Mesendoderm (in vitro differentiated cells): Measurements from ENCODE around the gene TEAD1.

Experiments
- DNase-seq: peaks from one replicate; pipeline ENCODE4 v3.0.0; 2013
- H2AK5ac ChIP-seq: 2 replicates; pipeline ENCODE4 v1.6.1; 2013; ENCODE audit warnings: low read length, inconsistent platforms
- H2BK120ac ChIP-seq: 2 replicates; pipeline ENCODE4 v1.6.1; 2013; ENCODE audit warnings: low read depth, mild to moderate bottlenecking, low read length, moderate library complexity, mixed read lengths
- H2BK15ac ChIP-seq: replicated peaks from 2 replicates; pipeline ENCODE4 v1.6.1; 2013; ENCODE audit warnings: low read depth, mild to moderate bottlenecking, moderate library complexity
- H2BK5ac ChIP-seq: 2 replicates; pipeline ENCODE4 v1.6.1; 2013; ENCODE audit warnings: low read length, inconsistent platforms
- H3K18ac ChIP-seq: 2 replicates; pipeline ENCODE4 v1.6.1; 2013; ENCODE audit warnings: mild to moderate bottlenecking, low read length, mixed read lengths
- H3K23ac ChIP-seq: one replicate; pipeline ENCODE4 v1.6.1; 2013; ENCODE audit warnings: low read length
- H3K27ac ChIP-seq: 2 replicates; pipeline ENCODE4 v1.5.1; 2013; ENCODE audit warnings: low read depth, mild to moderate bottlenecking, inconsistent platforms, low read length, moderate library complexity
- H3K27me3 ChIP-seq: 2 replicates; pipeline ENCODE4 v1.6.1; 2013; ENCODE audit warnings: low read length, control low read depth, mild to moderate bottlenecking, inconsistent platforms; ENCODE audit not compliant: insufficient read depth, poor library complexity
- H3K36me3 ChIP-seq: 2 replicates; pipeline ENCODE4 v1.6.1; 2013; ENCODE audit warnings: low read length, inconsistent platforms; ENCODE audit not compliant: control insufficient read depth, insufficient read depth
- H3K4ac ChIP-seq: one replicate; pipeline ENCODE4 v1.6.1; 2013; ENCODE audit warnings: low read depth, mild to moderate bottlenecking, low read length, moderate library complexity
- H3K4me1 ChIP-seq: 2 replicates; pipeline ENCODE4 v1.6.1; 2013; ENCODE audit warnings: low read depth, low read length, inconsistent platforms; ENCODE audit not compliant: control insufficient read depth
- H3K4me2 ChIP-seq: 2 replicates; pipeline ENCODE4 v1.6.1; 2013; ENCODE audit warnings: low read length
- H3K4me3 ChIP-seq: 2 replicates; pipeline ENCODE4 v1.5.1; 2013; ENCODE audit warnings: mild to moderate bottlenecking, low read length
- H3K56ac ChIP-seq: one replicate; pipeline ENCODE4 v1.6.1; 2013; ENCODE audit warnings: low read length
- H3K79me1 ChIP-seq: 2 replicates; pipeline ENCODE4 v1.6.1; 2013; ENCODE audit warnings: low read length, inconsistent platforms
- H3K79me2 ChIP-seq: 2 replicates; pipeline ENCODE4 v1.6.1; 2013; ENCODE audit warnings: mild to moderate bottlenecking, low read length; ENCODE audit not compliant: control insufficient read depth, insufficient read depth
- H3K9ac ChIP-seq: 2 replicates; pipeline ENCODE4 v1.6.1; 2013; ENCODE audit warnings: low read length, inconsistent platforms
- H4K5ac ChIP-seq: one replicate; pipeline ENCODE4 v1.6.1; 2013; ENCODE audit warnings: low read length
- H4K8ac ChIP-seq: one replicate; pipeline ENCODE4 v1.6.1; 2013; ENCODE audit warnings: low read depth, mild to moderate bottlenecking, control low read depth, low read length, moderate library complexity
- WGBS: extraction: QIAGEN DNeasy Blood & Tissue Kit; methylation state at CpG from one replicate; pipeline ENCODE4 v1.1.7; 2013; ENCODE audit warnings: low lambda C conversion rate, missing lambda C conversion rate; ENCODE audit not compliant: insufficient coverage; ENCODE audit errors: extremely low coverage; 5-methylcytosine and 5-hydroxymethylcytosine counted together

Gene TEAD1

GRCh38 chr11:12695221-12695794, 21.1 kb downstream of the TEAD1 start:
- Histone ChIP-seq H3K4ac (no peak overlapping the region), H3K79me1 (peaks cover 13% of the 10 kb centered on the region), H4K8ac (no peak overlapping the region), H3K27me3 (no peaks in the 10 kb centered on the region), H3K27ac (no peak overlapping the region), H3K36me3 (no peaks in the 10 kb centered on the region), H2BK5ac (no peak overlapping the region), H4K5ac (no peak overlapping the region), H3K4me3 (no peak overlapping the region), H3K4me1 (peaks cover 42% of the 10 kb centered on the region), H3K23ac (no peak overlapping the region), H3K18ac (no peak overlapping the region), H2AK5ac (no peak overlapping the region), H3K56ac (no peak overlapping the region), H2BK15ac (no peak overlapping the region), H3K9ac (no peak overlapping the region), H3K79me2 (peaks cover 85% of the 10 kb centered on the region), H3K4me2 (no peak overlapping the region), H2BK120ac (no peak overlapping the region)
- DNase-seq: no peak
- WGBS: no CpG with 5 or more reads among the region's 2 CpGs

- no CpG with 5 or more reads among the region's 3 CpGs for WGBS
These were observed 21.7 kb downstream of the TEAD1 start for GRCh38 chr11:12695873-12696272.

DNA sequence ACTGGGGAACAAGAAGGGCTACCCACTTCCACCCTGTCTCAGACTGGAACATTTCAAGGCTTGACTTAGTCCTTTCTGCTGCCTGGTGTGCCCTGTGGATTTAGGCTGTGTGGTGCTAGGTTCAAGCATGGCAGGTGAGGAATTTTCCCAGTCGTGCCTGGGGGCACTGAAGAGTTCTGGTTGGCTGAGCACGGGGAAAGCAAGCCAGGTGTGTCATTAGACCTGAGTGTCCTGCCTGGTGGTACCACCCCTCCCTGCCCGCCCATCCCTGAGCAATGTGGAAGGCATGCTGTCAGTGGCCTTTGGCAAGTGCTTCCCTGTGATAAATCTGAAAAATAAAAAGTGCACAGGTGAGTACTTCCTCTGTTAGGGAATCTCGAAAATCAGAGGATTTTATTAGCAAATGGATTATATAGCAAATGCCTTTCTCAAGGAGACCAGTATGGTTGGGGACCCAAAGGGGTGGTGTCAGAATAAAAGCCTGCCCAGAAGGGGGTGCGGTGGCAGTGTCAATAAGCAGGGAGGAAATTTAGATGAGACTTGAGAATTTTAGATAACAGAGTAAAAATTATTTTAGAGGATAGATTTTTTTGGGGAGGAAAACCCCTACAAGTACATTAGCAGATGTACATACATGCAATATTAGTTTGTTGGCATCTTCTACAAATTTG, 22.8 kb downstream of the TEAD1 start:
- WGBS: no CpG with 5 or more reads among the region's 5 CpGs
- no peak overlapping the region for H4K8ac ChIP-seq
- peak overlapping the region; percentile 29 for H3K56ac ChIP-seq

More at GRCh38 chr11:12695873-12696272, 21.7 kb downstream of the TEAD1 start:
- Histone ChIP-seq H3K4me2 (no peak overlapping the region), H3K36me3 (no peaks in the 10 kb centered on the region), H4K5ac (no peak overlapping the region), H3K27ac (no peak overlapping the region), H3K4ac (no peak overlapping the region), H3K79me1 (peaks cover 13% of the 10 kb centered on the region), H3K4me3 (no peak overlapping the region), H3K23ac (no peak overlapping the region), H3K4me1 (peaks cover 39% of the 10 kb centered on the region), H4K8ac (no peak overlapping the region), H2BK120ac (no peak overlapping the region), H3K27me3 (no peaks in the 10 kb centered on the region), H3K18ac (no peak overlapping the region), H3K56ac (no peak overlapping the region), H2BK5ac (no peak overlapping the region), H2AK5ac (no peak overlapping the region), H3K79me2 (peaks cover 83% of the 10 kb centered on the region), H2BK15ac (no peak overlapping the region), H3K9ac (no peak overlapping the region)
- DNase-seq: no peak

DNA sequence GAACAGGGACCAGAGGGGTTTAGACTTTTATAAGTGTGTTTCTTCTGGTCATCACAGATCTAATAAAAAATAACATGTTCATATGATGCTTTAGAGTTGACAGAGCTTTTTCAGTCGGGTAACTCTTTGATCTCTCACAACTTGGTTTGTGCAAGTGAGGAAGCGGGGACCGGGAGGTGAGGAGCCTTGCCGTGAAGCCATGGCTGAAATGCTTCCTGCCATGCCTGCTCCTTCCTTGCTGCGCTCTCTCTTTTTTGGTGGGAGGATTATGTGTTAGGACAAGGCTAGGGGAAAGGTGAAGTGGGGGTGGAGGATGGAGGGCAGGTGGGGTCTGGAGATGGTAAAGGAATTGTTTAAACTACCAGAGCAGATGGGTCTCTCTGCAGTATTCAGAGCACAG, 23.8 kb downstream of the TEAD1 start:
- no peak overlapping the region for H3K4ac ChIP-seq
- no peak overlapping the region for H3K27ac ChIP-seq
- no peak overlapping the region for H2BK15ac ChIP-seq
- H3K79me2 ChIP-seq: peaks cover 82% of the 10 kb centered on the region
- no peaks in the 10 kb centered on the region for H3K36me3 ChIP-seq
- H3K79me1 ChIP-seq: peaks cover 17% of the 10 kb centered on the region
- peak; percentile 63 for DNase-seq
- H2BK120ac ChIP-seq: no peak overlapping the region
- H3K9ac ChIP-seq: no peak overlapping the region
- H2BK5ac ChIP-seq: no peak overlapping the region
- H2AK5ac ChIP-seq: no peak overlapping the region
- no CpG with 5 or more reads among the region's 5 CpGs for WGBS
- H4K5ac ChIP-seq: no peak overlapping the region
- peak overlapping the region; percentile 74 for H3K56ac ChIP-seq
- peaks cover 25% of the 10 kb centered on the region for H3K4me1 ChIP-seq
- no peaks in the 10 kb centered on the region for H3K27me3 ChIP-seq
- H3K18ac ChIP-seq: no peak overlapping the region
- no peak overlapping the region for H3K23ac ChIP-seq
- no peak overlapping the region for H3K4me3 ChIP-seq
- H4K8ac ChIP-seq: no peak overlapping the region
- no peak overlapping the region for H3K4me2 ChIP-seq

More for the DNA sequence above, 22.8 kb downstream of the TEAD1 start:
- Histone ChIP-seq H2AK5ac (no peak overlapping the region), H3K9ac (no peak overlapping the region), H4K5ac (no peak overlapping the region), H3K79me1 (peaks cover 10% of the 10 kb centered on the region), H3K36me3 (no peaks in the 10 kb centered on the region), H3K4ac (no peak overlapping the region), H3K4me2 (no peak overlapping the region), H3K23ac (no peak overlapping the region), H2BK15ac (no peak overlapping the region), H3K18ac (no peak overlapping the region), H2BK5ac (no peak overlapping the region), H3K4me3 (no peak overlapping the region), H3K4me1 (peaks cover 33% of the 10 kb centered on the region), H3K27me3 (no peaks in the 10 kb centered on the region), H2BK120ac (no peak overlapping the region), H3K79me2 (peaks cover 82% of the 10 kb centered on the region), H3K27ac (no peak overlapping the region)
- peak; percentile 42 for DNase-seq

GRCh38 chr11:12701811-12702592, 27.8 kb downstream of the TEAD1 start:
- H3K27ac ChIP-seq: no peak overlapping the region
- no CpG with 5 or more reads among the region's 11 CpGs for WGBS

More at GRCh38 chr11:12701811-12702592, 27.8 kb downstream of the TEAD1 start:
- Histone ChIP-seq H2BK5ac (no peak overlapping the region), H3K36me3 (peaks cover 1% of the 10 kb centered on the region), H2AK5ac (no peak overlapping the region), H2BK15ac (no peak overlapping the region), H3K18ac (no peak overlapping the region), H2BK120ac (no peak overlapping the region), H3K4me3 (no peak overlapping the region), H3K4me1 (peaks cover 11% of the 10 kb centered on the region), H3K9ac (no peak overlapping the region), H4K5ac (no peak overlapping the region), H3K4ac (no peak overlapping the region), H3K56ac (no peak overlapping the region), H3K27me3 (no peaks in the 10 kb centered on the region), H3K79me2 (peaks cover 73% of the 10 kb centered on the region), H3K79me1 (peaks cover 29% of the 10 kb centered on the region), H3K4me2 (no peak overlapping the region), H4K8ac (no peak overlapping the region), H3K23ac (no peak overlapping the region)
- no peak for DNase-seq
